HG03521 (cell line): ENCODE data around the gene SIX5.
"Not testable (repeated sequence)": the region's sequence is repeated elsewhere in the genome, so short reads cannot be mapped to it uniquely, and the experiment has no call there.

Experiments
- ATAC-seq: cut with Tn5 transposase; IDR thresholded peaks from one replicate; pipeline ENCODE4 v1.9.1; 2021; ENCODE audit warnings: mild to moderate bottlenecking, moderate library complexity; ENCODE audit not compliant: unreplicated experiment

Gene SIX5

GRCh38 chr19:45761714-45762113 lies 7.3 kb downstream of the SIX5 start:
- ATAC-seq: no peak

- ATAC-seq: no peak
Measured at GRCh38 chr19:45758921-45759320, 10.1 kb downstream of the SIX5 start.

- ATAC-seq: no peak
Measured at GRCh38 chr19:45757695-45758094, 11.4 kb downstream of the SIX5 start.

GRCh38 chr19:45754323-45754722 lies 14.7 kb downstream of the SIX5 start:
- no peak for ATAC-seq

DNA sequence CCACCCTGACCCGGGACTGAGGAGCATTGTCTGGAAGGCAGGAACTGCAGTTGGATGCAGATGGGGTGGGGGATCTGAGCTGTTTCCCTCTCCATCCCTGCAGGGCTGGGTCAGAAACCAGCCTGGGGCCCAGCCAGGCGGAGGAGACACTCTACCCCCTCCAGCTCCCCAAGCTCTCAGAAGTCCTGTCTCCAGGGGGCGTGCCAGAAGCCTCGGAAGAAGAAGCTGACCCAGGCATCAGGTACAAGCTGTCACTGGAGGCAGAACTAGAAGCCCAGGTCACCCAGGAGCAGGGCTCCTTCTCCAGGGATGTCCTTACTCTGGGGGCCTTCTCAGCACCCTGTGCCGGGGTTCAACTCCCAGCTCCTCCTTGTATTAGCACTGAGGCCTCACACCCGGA lies 15.5 kb downstream of the SIX5 start:
- ATAC-seq: no peak

GRCh38 chr19:45752639-45753038 lies 16.4 kb downstream of the SIX5 start:
- ATAC-seq: no peak

- ATAC-seq: not testable (repeated sequence)
Measured at GRCh38 chr19:45751483-45751882, 17.6 kb downstream of the SIX5 start.

DNA sequence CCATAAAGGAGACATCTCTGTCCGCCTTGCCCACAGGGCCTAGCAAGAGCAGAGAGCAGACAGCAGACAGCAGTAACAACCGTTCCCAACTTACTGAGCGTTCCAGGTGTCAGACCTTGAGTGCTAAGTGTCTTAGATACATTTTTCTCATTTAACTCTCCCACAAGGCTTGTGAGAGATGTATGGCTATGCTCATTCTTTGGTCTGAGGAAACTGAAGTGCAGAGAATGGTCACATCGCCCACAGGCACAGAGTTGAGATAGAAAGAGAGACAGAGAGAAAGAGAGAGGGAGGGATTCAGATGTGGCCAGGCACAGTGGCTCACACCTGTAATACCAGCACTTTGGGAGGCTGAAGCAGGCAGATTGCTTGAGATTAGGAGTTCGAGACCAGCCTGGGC lies 21.5 kb downstream of the SIX5 start:
- ATAC-seq: no peak

DNA sequence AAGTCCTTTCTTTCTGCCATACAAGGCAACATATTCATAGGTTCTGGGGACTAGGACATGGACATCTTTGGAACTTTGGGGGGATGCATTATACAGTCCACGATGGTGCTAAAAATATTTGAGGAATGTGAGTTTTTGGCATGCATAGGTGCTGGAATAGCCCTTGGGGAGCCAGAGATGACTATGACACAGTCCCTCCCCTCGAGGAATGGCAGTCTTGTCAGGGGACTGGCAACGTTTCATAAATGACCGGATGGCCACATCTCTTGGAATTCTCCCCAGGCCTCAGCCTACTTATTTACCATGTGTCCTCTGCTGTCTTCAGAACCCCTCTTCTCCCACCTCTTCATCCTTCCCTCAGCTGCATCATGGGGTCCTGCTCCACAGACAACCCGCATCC lies 22.2 kb downstream of the SIX5 start:
- ATAC-seq: no peak

- ATAC-seq: no peak
Measured at GRCh38 chr19:45745606-45746005, 23.4 kb downstream of the SIX5 start.

DNA sequence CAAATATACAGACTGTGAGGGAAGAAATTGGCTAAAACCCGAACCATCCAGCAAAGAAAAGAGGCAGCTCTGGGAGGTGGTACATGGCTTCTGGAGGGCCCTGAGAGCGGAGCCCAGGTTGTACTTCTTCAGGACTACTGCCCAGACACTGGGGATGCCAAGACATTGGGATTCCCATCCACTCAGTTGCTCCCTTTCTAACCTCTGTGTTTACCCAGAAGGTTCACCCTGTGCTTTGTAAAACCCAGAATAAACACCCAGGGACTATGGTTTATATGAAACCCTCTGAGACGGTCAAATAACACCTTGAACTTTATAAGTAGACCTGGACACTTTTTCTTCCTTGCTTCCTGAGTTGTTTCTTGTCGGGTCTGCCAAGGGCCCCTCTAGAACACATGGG lies 26.1 kb downstream of the SIX5 start:
- ATAC-seq: no peak

DNA sequence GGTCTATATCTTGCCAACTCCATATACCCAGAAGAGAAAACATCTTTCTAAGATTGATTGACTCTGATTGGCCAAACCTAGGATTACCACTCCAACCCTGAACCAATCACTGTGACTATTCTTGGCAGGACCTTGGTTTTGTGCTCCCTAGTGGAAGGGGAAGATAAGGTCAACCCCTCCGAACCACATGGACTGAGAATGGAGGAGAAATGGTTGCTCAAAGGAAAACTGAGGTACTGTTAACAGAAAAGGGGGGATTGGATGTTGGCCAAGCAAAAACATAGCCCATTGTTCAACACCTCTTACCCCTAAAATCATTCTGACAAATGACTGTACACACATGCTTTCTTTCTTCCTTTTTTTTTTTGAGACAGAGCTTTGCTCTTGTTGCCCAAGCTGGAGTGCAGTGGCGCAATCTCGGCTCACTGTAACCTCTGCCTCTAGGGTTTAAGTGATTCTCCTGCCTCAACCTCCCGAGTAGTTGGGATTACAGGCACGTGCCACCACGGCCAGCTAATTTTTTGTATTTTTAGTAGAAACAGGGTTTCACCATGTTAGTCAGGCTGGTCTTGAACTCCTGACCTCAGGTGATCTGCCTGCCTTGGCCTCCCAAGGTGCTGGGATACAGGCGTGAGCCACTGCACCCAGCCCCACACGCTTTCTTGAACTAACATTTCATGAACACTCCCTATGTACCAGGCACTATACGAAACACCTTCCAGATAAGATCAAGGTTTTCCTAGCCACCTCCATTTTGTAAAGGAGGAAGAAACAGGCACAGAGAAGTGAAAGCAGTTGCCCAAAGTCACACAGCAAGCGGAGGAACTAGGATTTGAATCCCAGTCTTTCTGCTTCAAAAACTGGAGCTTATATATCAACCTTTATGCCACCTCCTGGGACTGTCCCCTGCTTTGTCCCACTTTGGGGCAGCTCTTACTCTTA lies 29.3 kb downstream of the SIX5 start:
- ATAC-seq: no peak

- ATAC-seq: no peak
Measured at GRCh38 chr19:45733160-45733810, 35.8 kb downstream of the SIX5 start, which contains the start of gene MEIOSIN. Gene MEIOSIN (plus strand): TSS chr19:45733439. CDS start chr19:45735377, 1,938 bp downstream.

DNA sequence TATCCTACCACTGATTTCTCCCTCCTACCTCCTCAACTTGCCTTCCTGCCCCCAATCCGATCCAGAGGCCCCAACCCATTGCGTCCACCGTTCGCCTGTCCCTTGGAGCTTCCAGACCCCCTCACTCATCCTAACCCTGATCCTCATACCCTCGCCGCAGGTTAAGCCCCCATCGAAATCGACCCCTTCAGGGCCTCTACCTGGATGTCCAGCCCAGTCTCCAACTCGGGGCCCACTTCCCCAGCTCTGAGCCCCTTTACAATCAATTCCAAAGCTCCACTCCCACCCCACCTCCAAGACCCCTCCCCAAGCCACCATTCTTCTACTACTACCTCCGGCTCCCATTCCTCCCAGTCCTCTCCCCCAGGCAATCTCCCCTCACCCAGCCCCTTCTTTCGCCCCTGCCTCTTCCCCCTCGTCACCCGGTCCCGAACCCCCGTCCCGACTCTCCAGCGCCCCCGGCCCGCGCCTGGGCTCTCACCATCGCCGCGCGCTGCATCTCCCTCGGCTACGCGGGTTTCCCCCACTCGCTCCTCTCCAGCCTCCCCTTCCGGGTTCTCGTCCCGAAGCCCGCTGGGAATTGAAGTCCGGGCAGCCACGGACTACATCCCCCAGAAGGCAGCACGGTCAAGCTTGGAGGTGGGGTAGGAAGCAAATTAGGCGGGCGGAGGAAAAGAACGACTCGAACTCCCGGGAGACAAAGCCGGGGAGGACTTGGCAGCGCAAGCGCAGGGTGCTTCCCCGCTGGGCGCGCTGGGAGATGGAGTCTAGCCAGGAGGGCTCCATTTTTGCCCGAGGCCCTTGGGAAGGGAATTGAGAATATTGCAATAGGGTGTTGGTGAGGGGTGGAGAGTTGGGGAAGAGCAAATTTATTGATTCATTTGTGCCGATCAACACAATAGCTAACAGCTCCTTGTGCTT lies 38.4 kb downstream of the SIX5 start, which contains the start of gene FBXO46:
Gene FBXO46, minus strand, starts transcription at position 529 of the 921 bp plus-strand sequence. CDS start 17,401 bp downstream, outside the sequence.
- peak; percentile 93 for ATAC-seq

GRCh38 chr19:45729800-45730290 lies 39.2 kb downstream of the SIX5 start:
- ATAC-seq: no peak

GRCh38 chr19:45728683-45729082 lies 40.4 kb downstream of the SIX5 start:
- ATAC-seq: not testable (repeated sequence)

- not testable (repeated sequence) for ATAC-seq
Measured at GRCh38 chr19:45720065-45720464, 49.0 kb downstream of the SIX5 start.

- ATAC-seq: no peak
Measured at GRCh38 chr19:45717983-45718650, 50.9 kb downstream of the SIX5 start.

- ATAC-seq: peak; percentile 94
Measured at GRCh38 chr19:45717131-45717982, 51.7 kb downstream of the SIX5 start.
